C4-2B (cell line): ENCODE results near the gene GRIP1.
A peak's percentile ranks its signal among the peaks of the same experiment; 100 is the strongest.
"Not testable (repeated sequence)": the region's sequence is repeated elsewhere in the genome, so short reads cannot be mapped to it uniquely, and the experiment has no call there.

Source experiments
- H3K27ac ChIP-seq: fragments of 450-650 bp; 2 replicates; pipeline ENCODE4 v1.5.1; 2017
- CTCF ChIP-seq: fragments of 450-650 bp; conservative IDR thresholded peaks from 2 replicates; pipeline ENCODE4 v1.5.1; 2017; ENCODE audit warnings: mild to moderate bottlenecking
- ZFX ChIP-seq: fragments of 450-650 bp; IDR thresholded peaks from 2 replicates; pipeline ENCODE4 v1.6.1; 2017

Gene GRIP1

GRCh38 chr12:66320996-66321395 is 357.9 kb downstream of the GRIP1 start:
- TF ChIP-seq ZFX (no peak), CTCF (no peak)
- no peak overlapping the region for H3K27ac ChIP-seq

DNA sequence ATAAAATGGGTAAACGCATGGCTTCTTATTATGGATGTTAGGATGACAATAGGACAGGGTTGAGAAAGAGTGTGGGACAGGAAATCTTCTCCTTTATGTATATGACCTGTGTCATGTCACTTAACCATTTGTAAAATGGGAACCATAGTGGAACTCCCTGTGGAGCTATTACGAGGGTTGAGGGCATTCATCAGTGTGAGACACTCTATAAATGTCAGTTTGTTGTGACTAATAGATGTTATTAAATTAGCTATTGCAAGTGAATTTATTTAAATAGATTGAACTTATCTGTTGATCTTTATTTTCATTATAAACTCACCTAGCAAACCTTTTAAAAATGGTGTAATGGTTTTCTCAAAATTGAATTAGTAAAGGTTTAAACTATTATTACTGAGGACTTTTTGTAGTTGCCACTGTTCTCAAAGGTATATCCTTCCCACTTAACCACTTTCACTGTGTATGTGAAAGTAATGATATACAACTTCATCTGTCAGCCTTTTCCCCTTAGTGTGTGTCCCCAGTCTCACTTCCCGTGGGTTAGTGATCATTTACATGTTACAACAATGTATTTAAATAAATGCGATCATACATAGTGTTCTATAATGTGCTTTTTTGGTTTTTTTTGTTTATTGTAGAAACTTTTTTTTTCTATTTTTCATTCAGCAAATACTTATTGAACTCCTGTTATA is 359.5 kb downstream of the GRIP1 start:
- no peak overlapping the region for H3K27ac ChIP-seq
- TF ChIP-seq CTCF: no peak
- TF ChIP-seq ZFX: no peak

DNA sequence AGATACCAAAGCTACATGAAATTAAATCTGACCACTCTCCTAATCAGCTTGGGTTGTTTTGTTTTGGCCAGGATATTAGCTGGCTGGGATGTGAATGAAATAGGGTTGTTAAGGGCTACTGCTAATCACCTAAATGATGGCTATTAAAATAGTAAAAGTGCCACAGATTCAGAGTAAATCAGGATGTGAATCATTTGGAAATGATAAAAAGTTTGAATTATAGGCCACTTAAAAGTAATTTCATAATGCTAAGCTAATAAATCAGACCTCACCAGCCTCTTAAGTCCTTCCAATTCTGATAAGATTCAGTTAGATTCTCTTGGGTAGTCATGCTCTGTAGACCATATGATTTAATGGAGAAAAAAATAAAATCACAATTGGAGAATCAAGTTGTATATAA is 364.6 kb downstream of the GRIP1 start:
- TF ChIP-seq CTCF (no peak), ZFX (no peak)
- H3K27ac ChIP-seq: no peak overlapping the region

DNA sequence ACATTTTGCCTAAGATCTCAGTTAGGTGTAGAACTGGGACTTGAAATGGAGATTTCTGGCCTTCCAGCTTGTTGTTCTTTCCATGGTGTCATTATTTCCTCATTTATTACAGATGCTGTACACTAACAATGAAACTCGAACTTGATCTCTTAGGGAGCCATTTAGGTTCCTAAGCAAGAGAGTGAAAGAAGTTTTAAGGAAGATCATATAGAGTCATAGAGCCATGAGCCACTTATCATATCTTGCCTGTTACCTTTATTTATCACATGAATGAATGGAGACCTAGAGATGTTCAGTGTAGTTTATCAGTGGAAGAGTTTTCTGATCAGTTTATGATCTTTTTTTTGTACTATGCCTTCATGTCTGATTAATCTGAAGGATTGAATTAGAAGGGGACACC is 366.7 kb downstream of the GRIP1 start:
- TF ChIP-seq ZFX: no peak
- TF ChIP-seq CTCF: no peak

DNA sequence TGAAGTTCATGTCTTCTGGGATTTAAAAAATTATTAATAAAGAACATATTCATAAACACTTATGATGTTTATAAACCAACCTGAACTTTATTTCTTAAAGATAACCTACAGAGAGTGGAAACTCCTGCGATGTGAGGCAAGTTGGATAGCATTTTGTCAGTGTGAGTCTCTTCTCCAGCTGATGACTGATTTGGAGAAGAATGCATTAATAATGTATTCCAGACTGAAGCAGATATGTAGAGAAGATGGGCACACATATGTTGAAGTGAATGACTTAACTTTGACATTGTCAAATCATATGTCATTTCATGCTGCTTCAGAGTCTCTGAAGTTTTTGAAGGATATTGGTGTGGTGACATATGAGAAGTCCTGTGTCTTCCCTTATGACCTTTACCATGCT is 369.3 kb downstream of the GRIP1 start:
- TF ChIP-seq ZFX (no peak), CTCF (no peak)
- H3K27ac ChIP-seq: no peak overlapping the region

More for the DNA sequence above, 366.7 kb downstream of the GRIP1 start:
- H3K27ac ChIP-seq: no peak overlapping the region

GRCh38 chr12:66304296-66304900 is 374.5 kb downstream of the GRIP1 start:
- H3K27ac ChIP-seq: no peak overlapping the region
- TF ChIP-seq CTCF (no peak), ZFX (no peak)

- not testable (repeated sequence) for H3K27ac ChIP-seq
Measured at GRCh38 chr12:66303316-66303804, 375.5 kb downstream of the GRIP1 start.

DNA sequence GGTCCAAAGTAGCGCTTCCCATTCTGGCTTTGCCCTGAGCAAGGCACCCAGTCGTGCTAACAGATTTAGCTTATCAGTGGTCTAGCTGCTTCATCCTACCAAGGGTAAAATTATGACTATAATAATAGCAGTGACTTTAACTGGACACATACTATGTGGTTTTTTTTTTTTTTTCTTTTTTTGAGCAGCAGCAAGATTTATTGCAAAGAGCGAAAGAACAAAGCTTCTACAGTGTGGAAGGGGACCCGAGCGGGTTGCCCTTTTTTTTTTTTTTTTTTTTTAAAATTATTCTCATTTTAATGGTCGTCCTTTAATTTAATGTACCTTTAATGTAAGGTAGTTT is 376.1 kb downstream of the GRIP1 start:
- peak overlapping the region; percentile 53 for H3K27ac ChIP-seq
- no peak for TF ChIP-seq CTCF
- no peak for TF ChIP-seq ZFX
